GM13976 (cell line): ENCODE results near the gene HOXA11.
A peak's percentile ranks its signal among the peaks of the same experiment; 100 is the strongest.

ENCODE experiments used
- DNase-seq: peaks from one replicate; pipeline ENCODE4 v3.0.0; 2012; ENCODE audit warnings: low spot score
- CTCF ChIP-seq: IDR thresholded peaks from 2 replicates; pipeline ENCODE4 v1.5.1; 2012; ENCODE audit warnings: borderline replicate concordance, mild to moderate bottlenecking; ENCODE audit not compliant: insufficient read depth; ENCODE audit errors: extremely low read depth, missing control alignments, control extremely low read depth
- in situ Hi-C: fragments of 300-500 bp; cut with MboI; formaldehyde crosslinking; loops from one replicate; pipeline ENCODE4 v1.12.0; 2022; ENCODE audit warnings: low sequenced_read_pairs, mixed read lengths, inconsistent platforms; ENCODE audit not compliant: unreplicated experiment

HOXA11 gene

GRCh38 chr7:27147199-27148030 is 37.6 kb downstream of the HOXA11 start, which contains the start of gene HOXA6:
Gene HOXA6, minus strand, starts transcription at chr7:27147774. Its CDS starts 25 bp downstream, at chr7:27147749.
- in situ Hi-C loops = no loop called here
- no peak for TF ChIP-seq CTCF
- no peak for DNase-seq

- in situ Hi-C loops = no loop called here
- no peak for TF ChIP-seq CTCF
- DNase-seq = no peak
Observed at GRCh38 chr7:27146491-27147198, 38.4 kb downstream of the HOXA11 start.

GRCh38 chr7:27145914-27146412 is 39.1 kb downstream of the HOXA11 start:
- TF ChIP-seq CTCF = no peak
- in situ Hi-C loops = no loop called here
- no peak for DNase-seq

GRCh38 chr7:27145165-27145913 is 39.7 kb downstream of the HOXA11 start:
- in situ Hi-C loops = no loop called here
- peak; percentile 20 for DNase-seq
- TF ChIP-seq CTCF = no peak

- in situ Hi-C loops = no loop called here
- DNase-seq = no peak
Observed at GRCh38 chr7:27144781-27145164, 40.3 kb downstream of the HOXA11 start.

More at GRCh38 chr7:27144781-27145164, 40.3 kb downstream of the HOXA11 start:
- TF ChIP-seq CTCF = no peak
